ENCODE measurements around the gene ATG16L1. TPM values are rescaled to one million over a fixed set of nuclear protein-coding genes. Genes with fewer than 3 reads are reported as not detected.

The ATG16L1 gene
- total RNA-seq, 1 experiment from 2014 or later, result 42.0 TPM

- Histone ChIP-seq H4K20me1 (ENCODE audit: control insufficient read depth, insufficient read depth, insufficient read length) (no peaks in the 10 kb centered on the region), H3K79me1 (ENCODE audit: insufficient read depth, low read depth, low read length, poor library complexity, severe bottlenecking) (no peaks in the 10 kb centered on the region), H3K4me2 (ENCODE audit: insufficient read depth, insufficient read length, low read length) (no peak overlapping the region), H2BK12ac (ENCODE audit: insufficient read length, low read depth, low read length) (no peak overlapping the region), H2BK5ac (ENCODE audit: insufficient read length, low read length) (no peak overlapping the region), H2BK20ac (ENCODE audit: low read depth, low read length, poor library complexity, severe bottlenecking) (no peak overlapping the region), H4K8ac (replicated peaks; ENCODE audit: insufficient read length, low read depth, low read length) (no peak overlapping the region), H3K9me3 (ENCODE audit: control insufficient read depth, low read depth, low read length) (no peaks in the 10 kb centered on the region), H2BK15ac (ENCODE audit: low read depth, low read length) (no peak overlapping the region), H2AK5ac (ENCODE audit: insufficient read length, low read length) (no peak overlapping the region), H3T11ph (ENCODE audit: low read length) (no peak overlapping the region), H4K91ac (ENCODE audit: insufficient read length, low read depth, low read length) (no peak overlapping the region), H2AFZ (ENCODE audit: low read length) (no peak overlapping the region), H3K23ac (ENCODE audit: insufficient read length, low read depth, low read length) (no peak overlapping the region), H3K4ac (ENCODE audit: low read depth, low read length) (no peak overlapping the region), H3K4me1 (ENCODE audit: insufficient read depth, low read length) (no peaks in the 10 kb centered on the region), H3K23me2 (ENCODE audit: insufficient read length, low read depth, low read length, poor library complexity, severe bottlenecking) (no peaks in the 10 kb centered on the region), H4K5ac (ENCODE audit: insufficient read length, low read depth, low read length) (no peak overlapping the region), H3K9ac (ENCODE audit: extremely low read depth, insufficient read length, low read length) (no peak overlapping the region), H3K27ac (ENCODE audit: insufficient read length, low read depth, low read length) (no peak overlapping the region), H3K79me2 (ENCODE audit: insufficient read depth, low read length) (no peaks in the 10 kb centered on the region), H3K18ac (ENCODE audit: insufficient read length, low read depth, low read length) (no peak overlapping the region), H2BK120ac (ENCODE audit: low read depth, low read length, poor library complexity, severe bottlenecking) (no peak overlapping the region), H3K27me3 (ENCODE audit: insufficient read depth, low read length) (no peaks in the 10 kb centered on the region), H3K56ac (ENCODE audit: insufficient read length, low read depth, low read length) (no peak overlapping the region), H3K14ac (ENCODE audit: insufficient read depth, low read length) (no peak overlapping the region)
- no CpG with 5 or more reads among the region's 4 CpGs for WGBS (ENCODE audit: extremely low coverage, insufficient read length, low lambda C conversion rate)
- Mint-ChIP-seq H3K36me3 (ENCODE audit: insufficient read depth in 1 of 3, low read depth in 3 of 3) (peaks cover 25 to 94% (median 78%) of the 10 kb centered on the region in 3 experiments), H3K27me3 (ENCODE audit: low read depth) (no peaks in the 10 kb centered on the region), H3K9me3 (no peaks in the 10 kb centered on the region), H3K4me1 (no peaks in the 10 kb centered on the region), H3K4me3 (no peak overlapping the region), H3K27ac (no peak overlapping the region)
- TF ChIP-seq, protein P1, sequence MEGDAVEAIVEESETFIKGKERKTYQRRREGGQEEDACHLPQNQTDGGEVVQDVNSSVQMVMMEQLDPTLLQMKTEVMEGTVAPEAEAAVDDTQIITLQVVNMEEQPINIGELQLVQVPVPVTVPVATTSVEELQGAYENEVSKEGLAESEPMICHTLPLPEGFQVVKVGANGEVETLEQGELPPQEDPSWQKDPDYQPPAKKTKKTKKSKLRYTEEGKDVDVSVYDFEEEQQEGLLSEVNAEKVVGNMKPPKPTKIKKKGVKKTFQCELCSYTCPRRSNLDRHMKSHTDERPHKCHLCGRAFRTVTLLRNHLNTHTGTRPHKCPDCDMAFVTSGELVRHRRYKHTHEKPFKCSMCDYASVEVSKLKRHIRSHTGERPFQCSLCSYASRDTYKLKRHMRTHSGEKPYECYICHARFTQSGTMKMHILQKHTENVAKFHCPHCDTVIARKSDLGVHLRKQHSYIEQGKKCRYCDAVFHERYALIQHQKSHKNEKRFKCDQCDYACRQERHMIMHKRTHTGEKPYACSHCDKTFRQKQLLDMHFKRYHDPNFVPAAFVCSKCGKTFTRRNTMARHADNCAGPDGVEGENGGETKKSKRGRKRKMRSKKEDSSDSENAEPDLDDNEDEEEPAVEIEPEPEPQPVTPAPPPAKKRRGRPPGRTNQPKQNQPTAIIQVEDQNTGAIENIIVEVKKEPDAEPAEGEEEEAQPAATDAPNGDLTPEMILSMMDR (conservative IDR thresholded peaks at IDR 0.05), result no peak
- no peak for DNase-seq
Measured at GRCh38 chr2:233275223-233275622, 23.8 kb downstream of the ATG16L1 start.

All from H9 (cell line).